PC-3 (cell line): Measurements from ENCODE around the gene MUS81.

Experiments
- CTCF ChIP-seq: fragments of 300-600 bp; sonication (generic); conservative IDR thresholded peaks from 2 replicates; pipeline ENCODE4 v1.5.1; 2017; ENCODE audit warnings: antibody characterized with exemption, low read depth, mild to moderate bottlenecking, low read length
- EZH2 ChIP-seq: fragments of 300-600 bp; sonication (generic); IDR thresholded peaks from one replicate; pipeline ENCODE4 v1.6.1; 2017; ENCODE audit warnings: antibody characterized with exemption, mild to moderate bottlenecking, low read length; ENCODE audit not compliant: unreplicated experiment
- EZH2phosphoT487 ChIP-seq: fragments of 300-600 bp; sonication (generic); IDR thresholded peaks from 2 replicates; pipeline ENCODE4 v1.6.1; 2018; ENCODE audit warnings: mild to moderate bottlenecking, antibody characterized with exemption, low read length, borderline replicate concordance

GRCh38 chr11:65852508-65853245 lies 7.6 kb upstream of the MUS81 start:
- TF ChIP-seq CTCF (no peak), EZH2phosphoT487 (no peak), EZH2 (no peak)
